ENCODE results near the gene LPCAT1.

GRCh38 chr5:1523480-1523792 lies 324 bp downstream of the LPCAT1 start:
- TF ChIP-seq CTCF (conservative IDR thresholded peaks at IDR 0.05; ENCODE audit: low read depth in 2 of 2) = no peak
- no peak for TF ChIP-seq EZH2phosphoT487 (IDR thresholded peaks at IDR 0.05; ENCODE audit: unreplicated experiment)
- no peak for TF ChIP-seq POLR2AphosphoS5 (IDR thresholded peaks at IDR 0.05; ENCODE audit: low read depth)
- TF ChIP-seq ZNF331 (CRISPR knock-in tag; IDR thresholded peaks at IDR 0.05; ENCODE audit: low read depth) = no peak
- TF ChIP-seq REST (IDR thresholded peaks at IDR 0.05; ENCODE audit: unreplicated experiment) = no peak
- TF ChIP-seq JUNB (IDR thresholded peaks at IDR 0.05; ENCODE audit: unreplicated experiment) = no peak
- no peak for TF ChIP-seq EZH2 (IDR thresholded peaks at IDR 0.05; ENCODE audit: low read depth, unreplicated experiment)
- TF ChIP-seq CREB1 (CRISPR knock-in tag; IDR thresholded peaks at IDR 0.05; ENCODE audit: low read depth) = no peak
- TF ChIP-seq ETS1 (IDR thresholded peaks at IDR 0.05) = no peak

Measured in GM23338 (cell line).